RKO (cell line): ENCODE data around the gene AQP12B.
"Not testable (repeated sequence)": the region's sequence is repeated elsewhere in the genome, so short reads cannot be mapped to it uniquely, and the experiment has no call there.

Source experiments
- DNase-seq: peaks from one replicate; pipeline ENCODE4 v3.0.0-alpha.2; 2016; ENCODE audit warnings: low spot score

The AQP12B gene

DNA sequence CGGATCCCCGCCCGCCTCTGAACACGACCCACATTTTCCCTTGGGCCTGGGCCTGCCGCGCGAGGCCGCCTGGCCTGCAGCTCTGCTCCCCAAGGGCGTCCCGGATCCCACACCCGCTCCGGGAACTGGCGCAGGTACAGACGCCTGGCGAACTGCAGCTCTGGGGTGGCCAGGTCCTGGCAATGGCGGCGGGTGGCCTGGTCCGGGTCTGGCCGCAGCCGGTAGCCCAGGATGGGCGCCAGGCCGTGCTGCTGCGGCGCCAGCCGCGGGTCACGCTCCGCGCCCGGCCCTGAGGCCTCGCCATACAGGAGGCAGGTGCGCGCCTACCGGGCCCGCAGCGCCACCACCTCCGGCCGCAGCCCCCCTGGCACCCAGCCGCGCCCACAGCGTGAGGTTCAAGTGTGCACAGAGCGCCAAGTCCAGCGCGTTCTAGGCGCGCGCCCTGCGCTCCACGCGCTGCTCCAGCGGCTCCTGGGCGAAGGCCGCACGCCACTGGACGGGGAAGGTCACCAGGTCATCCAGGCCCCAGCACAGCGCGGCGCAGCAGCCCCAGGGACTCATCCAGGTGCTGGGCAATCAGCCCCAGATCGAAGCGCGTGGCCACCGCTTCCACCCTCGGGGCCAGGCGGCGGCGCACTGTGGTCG lies 18.5 kb upstream of the AQP12B start:
- no peak for DNase-seq

DNA sequence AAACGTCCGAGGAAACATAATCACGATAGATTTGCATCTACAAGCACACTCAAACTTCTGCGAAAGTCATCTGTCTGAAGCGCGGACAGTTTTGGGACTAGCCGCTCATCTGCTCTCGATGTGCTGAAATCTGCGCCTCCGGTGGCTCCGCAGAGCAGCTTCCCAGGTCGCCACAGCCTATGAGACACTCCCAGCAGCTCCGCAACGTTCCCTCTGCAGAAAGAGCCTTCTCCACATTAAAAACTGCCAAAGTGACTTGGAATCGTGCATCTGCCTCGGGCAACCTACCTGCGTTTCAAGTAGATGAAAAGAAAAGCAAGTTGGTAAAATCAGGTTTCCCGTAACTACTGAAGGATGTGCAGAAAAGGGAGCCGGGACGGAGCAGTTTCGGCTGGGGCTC lies 17.9 kb upstream of the AQP12B start:
- not testable (repeated sequence) for DNase-seq

DNA sequence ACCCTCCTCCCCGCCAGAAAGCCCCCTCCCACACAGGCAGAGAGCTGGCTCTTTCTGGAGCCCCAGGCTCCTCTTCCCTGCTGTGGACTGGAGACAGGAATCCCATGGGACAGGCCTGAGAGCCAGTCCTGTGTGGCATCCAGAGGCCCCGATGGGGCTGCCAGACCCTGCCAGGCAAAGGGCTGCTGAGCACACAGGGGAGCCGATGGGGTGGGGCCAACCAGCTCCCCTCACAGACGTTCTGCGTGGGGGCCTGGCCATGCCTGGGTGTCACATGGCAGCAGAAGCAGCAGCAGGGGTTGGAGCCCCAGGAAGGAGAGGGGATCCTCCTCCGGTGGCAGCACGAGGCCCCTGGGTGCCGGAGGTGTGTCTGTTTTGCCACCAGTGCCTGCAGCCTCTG lies 17.1 kb upstream of the AQP12B start:
- not testable (repeated sequence) for DNase-seq

DNA sequence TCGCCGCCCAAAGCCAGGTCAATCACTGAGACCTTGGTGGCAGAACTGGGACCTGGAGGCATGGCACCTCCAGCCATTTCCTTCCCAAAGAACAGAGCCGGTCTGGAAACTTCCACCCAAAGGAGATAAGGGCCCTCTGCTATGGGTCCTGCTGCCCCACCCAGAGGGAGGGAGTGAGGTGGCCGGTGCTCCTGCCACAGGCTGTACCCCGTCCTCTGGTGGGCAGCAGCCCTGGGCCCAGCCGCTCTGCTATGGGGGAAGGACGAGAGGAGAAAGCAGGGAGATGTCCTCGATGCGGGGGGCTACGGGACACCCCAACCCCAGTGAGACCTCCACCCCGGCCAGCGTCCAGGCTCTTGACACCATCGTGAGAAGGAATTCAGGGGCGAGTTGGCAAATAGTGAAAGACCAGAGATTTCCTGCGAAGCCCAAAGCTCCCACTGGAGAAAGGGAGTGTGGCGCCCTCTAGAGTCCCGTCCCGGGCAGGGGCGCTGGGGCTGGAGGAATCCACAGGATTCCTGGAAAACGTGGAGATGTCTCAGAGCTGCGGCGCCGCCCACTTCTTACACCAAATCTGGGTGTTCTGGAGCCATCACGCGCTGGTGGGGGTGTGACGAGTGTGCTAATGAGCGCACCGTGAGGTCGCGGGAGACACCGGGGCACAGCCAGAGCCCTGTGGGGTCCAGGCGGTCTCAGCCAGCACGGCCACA lies 16.3 kb upstream of the AQP12B start:
- not testable (repeated sequence) for DNase-seq

DNA sequence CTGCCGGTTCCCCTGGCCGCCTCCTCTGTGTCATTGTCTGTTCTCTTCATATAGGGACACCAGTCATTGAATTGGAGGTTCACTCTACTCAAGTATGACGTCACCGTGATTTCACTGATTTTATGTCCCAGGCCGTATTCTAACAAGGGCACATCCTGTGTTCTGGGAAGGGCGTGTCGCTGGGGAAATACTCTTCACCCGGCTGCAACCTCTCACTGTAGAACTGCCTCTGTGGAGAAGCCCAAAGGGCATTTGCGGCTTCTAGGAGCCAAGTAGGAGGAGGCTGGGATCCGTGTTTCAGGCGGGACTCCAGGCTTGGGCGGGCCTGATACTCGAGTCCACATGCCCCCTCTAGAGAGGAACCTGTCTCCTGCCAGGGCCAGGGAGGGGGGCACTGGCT lies 13.8 kb upstream of the AQP12B start:
- not testable (repeated sequence) for DNase-seq

DNA sequence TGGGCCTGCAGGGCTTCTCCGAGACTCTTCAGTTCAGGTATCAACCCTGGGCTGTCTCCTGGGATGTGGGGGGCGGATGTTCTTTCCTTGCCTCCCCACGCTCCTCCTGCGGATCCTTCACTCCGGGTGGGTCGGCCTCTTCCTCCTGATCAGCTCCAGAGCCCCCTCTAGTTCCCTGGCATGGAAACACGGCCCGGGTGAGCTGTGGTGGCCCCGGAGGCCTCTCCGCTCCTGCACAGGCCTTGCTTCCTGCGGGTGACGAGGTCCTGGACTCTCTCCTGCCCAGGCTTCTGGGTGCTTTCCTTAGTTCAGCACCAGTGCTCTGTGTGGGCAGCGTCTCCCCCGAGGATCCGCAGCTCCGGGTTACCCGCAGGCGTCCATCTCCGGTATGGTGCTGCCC lies 12.9 kb upstream of the AQP12B start:
- not testable (repeated sequence) for DNase-seq

DNA sequence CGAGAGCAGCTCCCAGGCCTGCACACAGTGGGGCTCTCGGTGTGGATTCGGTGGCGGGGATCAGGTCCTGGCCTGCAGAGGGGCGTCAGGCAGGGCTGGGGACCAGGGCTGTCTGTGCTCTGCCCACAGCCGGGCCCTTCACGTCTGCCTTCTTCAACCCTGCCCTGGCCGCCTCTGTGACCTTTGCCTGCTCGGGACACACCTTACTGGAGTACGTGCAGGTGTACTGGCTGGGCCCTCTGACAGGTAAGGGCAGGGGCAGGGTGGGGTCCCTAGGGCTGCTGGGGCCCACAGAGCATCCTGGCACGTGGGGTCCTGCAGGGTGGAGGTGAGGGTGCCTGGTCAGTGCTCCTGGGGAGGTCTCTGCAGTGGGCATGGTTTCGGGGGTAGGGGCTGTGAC lies 11.6 kb upstream of the AQP12B start:
- not testable (repeated sequence) for DNase-seq

DNA sequence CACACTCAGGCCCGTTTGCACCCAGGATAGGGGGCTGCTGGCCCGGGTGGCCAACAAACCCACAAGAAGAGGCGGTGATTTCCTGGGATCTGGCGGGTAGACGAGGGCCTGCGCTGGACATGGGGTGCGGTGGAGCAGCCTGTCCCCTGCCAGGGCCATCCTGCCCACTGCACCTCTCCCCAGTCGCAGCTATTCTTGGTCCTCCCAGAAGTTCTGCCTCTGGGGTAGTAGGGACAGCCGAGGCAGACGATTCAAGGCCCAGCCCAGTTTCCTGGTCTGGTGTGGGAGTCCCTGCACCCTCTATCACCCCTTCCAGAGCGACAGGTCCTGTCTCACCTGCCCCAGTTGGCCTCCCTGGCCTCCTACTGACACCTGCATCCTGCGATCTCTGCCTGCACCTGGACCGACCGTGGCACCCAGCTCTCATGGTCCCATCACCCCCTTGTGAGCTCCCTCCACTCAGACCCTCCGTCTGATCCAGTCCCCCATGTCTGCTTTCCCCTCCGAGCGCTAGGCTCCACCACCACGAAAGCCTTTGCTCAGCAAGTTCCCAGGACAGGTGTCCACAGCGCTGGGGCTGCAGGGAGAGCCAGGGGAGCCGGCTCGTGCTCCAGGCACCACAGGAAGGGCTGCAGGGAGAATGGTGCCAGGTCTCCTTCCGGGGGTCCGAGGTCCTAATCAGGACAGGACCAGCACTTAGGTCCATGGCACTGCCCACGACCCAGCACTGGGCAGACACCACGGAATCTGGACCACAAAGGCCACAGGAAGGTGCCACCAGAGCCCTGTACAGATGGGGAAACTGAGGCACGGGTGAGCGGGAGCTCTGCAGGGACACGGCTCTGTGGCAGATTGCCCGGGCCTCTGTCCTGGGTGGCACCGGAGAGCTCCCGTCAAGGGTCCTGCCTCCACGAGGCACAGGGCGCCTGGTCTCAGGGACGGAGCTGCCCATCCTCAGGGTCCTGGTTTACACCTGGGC lies 10.2 kb upstream of the AQP12B start:
- not testable (repeated sequence) for DNase-seq

DNA sequence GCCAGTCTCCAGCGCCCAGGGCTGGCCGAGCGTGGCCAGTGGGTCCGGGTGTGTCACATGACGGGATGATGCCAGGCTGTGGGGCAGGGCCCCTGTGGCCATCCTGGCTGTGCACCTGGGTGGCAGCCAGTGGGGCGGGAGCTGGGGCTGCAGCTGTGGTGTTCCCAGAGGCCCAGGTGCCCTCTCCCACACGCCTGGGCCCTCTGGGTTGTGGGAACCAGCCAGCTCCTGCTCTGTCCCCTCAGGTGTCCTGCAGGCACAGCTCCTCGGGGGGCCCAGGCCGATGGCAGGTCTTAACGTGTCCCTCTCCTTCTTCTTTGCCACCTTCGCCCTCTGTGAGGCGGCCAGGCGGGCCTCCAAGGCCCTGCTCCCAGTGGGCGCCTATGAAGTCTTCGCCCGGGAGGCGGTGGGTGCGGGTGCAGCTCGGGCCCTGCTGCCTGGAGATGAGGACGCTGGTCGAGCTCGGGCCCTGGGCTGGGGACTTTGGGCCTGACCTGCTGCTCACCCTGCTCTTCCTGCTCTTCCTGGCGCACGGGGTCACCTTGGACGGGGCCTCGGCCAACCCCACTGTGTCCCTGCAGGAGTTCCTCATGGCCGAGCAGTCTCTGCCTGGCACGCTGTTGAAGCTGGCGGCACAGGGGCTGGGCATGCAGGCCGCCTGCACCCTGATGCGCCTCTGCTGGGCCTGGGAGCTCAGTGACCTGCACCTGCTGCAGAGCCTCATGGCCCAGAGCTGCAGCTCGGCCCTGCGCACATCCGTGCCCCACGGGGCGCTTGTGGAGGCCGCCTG lies 9.1 kb upstream of the AQP12B start, which contains the start of gene AQP12A:
Gene AQP12A (plus strand): TSS at position 236 of the 790 bp plus-strand sequence. CDS start 48 bp downstream, at position 284.
- DNase-seq = not testable (repeated sequence)

DNA sequence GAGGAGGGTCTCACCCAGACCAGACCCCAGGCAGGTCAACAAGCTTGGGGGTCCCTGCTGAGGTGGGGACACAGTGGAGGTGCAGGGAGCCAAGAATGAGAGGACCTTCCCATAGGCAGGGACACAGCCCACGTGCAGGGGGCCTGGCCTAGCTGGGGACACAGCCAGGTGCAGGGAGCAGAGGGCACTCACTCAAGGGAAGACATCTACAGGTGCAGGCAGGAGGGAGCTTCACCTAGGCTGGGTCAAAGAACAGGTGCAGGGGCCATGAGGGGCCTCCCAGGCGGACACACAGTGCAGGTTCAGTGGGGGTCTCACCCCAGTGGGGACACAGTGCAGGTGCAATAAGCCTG lies 8.4 kb upstream of the AQP12B start:
- not testable (repeated sequence) for DNase-seq

DNA sequence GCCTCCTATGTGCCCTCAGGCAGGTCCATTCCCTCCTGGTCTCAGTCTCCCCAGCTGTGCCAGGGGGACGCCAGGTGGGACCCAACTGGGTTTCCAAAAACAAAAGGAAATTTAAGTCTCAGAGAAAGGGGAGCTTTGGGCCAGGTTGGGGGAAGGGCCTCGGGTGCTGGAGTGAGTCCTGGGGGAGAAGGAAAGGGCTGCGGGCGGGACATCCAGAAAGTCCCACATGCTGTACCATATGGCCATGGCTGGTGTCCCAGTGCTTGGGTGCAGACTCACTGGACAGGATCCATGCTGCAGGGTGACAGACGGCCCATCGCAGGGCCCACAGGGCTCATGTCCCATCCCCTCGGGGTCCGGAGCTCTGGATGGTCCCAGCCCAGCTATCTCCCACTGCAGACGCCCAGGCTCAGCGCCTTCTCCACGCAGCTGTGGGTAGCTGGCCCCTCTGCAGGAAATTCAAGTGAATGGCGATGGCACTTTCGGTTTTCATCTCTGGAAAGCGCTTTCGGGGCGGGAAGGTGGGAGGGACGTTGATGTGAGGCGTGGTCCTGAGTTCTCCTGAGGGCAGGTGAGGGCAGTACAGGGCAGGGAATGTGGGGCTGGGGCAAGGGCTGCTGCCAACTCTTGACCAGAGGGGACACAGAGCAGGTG lies 7.9 kb upstream of the AQP12B start:
- not testable (repeated sequence) for DNase-seq

DNA sequence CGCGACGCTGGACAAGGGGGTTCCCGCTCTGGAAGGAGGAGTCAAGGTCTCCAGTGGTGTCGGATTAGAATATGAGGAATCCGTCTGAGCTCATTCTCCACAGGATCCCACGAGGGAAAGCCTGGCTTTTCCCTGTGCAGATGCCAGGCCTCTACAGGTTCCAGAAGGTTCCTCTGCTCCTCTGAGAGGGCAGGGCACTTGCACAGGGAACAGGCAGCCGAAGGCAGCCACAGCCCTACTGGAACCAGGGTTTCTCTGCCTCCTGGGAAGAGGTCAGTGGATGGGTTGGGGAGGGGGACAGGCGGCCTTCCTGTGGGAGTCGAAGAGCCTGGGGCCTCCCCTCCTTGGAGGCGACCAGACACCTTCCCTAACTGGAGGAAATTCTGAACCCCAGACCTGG lies 7.3 kb upstream of the AQP12B start:
- no peak for DNase-seq

DNA sequence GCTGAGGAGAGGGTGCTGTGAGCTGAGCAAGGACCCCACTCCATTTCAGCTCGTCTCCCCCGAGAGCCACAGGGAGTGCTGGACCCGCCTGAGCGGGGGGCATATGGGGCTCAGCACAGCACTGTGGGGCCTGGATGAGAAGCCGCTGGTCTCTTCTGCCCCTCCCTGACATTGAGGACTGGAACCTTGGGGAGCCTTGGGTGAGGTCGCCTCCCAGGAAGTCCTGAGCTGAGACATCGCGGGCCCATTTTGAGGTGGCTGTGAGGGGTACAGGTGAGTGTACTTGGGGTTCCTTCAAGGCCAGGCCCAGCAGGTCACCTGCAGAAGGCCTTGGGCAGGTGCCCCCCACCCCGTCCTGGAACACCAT lies 5.9 kb upstream of the AQP12B start:
- no peak for DNase-seq

DNA sequence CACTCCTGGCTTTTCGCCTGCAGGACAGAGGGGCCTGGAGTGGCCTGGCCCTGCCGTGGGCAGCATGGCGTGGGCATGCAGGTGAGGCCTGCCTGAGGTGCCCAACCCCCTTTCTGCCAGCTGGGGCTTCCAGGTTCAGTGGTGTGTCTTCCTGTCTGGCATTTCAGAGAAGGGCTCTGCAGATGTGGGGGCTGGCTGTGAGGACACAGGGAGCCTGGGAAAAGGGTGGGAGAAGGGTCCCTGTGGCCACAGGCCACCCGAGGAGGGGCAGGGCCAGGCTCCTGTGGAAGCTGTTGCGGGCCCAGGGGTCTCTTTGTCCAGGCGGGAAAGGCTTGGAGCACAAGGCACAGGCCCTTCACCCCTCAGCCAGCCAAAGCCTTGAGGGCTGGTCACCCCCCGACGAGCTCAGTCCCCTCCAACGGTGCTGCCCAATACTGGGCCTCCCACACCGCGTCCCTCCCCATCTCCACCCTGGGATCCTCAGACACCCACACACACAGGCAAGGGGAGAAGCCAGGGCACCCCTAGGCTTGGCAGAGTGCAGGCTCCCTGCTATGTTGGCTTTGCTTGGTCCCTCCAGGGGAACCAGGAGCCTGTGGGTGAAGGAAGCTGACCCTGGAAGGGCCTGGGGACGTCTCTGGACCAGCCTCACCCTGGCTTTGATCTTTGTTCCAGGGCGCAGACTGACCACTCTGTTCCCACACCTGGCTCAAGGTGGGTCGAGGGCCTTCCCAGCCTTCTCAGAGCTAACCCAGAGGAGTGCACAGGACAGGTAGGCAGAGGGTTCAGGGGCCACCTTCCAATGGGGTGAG lies 5.3 kb upstream of the AQP12B start:
- DNase-seq = no peak

DNA sequence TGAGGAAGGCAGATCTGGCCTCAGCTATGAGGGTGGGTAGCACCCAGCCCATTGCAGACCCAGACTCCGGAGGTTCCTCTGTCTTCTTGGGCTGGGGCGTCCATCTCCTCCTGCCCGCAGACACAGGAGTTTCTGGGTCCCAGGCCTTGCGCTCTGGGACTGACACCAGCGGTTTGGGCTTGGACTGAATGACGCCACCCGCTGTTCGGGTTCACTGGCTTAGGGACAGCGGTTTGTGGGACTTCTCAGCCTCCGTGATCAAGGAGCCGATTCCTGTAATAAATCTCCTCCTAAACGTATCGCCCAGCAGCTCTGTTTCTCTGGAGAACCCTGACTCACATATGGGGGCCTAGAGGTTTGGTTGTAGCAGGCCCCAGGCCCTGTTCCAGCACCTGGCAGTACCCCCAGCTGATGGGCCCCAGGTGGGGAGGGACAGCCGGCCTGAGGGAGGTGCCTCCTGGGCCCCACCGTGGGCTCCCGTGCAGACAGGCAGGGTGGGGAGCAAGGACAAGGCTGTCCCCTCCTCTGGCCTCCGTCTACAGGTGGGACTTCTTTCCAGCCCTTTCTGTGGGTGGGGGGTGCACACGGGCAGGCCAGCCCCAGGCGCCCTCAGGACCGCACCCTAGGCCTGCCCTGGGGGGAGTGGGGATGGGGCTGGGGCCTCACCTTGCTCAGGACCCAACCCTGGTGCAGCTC lies 4.5 kb upstream of the AQP12B start:
- DNase-seq = no peak

DNA sequence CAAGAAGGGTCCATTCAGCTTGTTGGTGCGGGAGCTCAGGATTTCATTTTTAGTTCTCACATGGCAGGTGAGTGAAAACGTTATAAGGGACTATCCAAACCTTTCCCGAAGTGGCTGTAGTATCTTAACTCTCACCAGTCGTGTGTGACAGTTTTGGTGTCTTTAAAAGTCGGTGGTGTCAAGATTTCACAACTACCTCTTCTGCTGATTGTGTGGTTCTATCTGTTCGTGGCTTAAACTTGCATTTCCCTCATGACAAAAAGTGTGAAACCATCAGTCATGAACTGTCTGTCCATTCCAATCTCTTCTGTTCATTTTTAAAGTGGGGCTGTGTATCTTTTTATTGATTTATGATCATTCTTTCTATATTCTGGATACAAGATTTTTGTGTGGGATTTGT lies 3.8 kb upstream of the AQP12B start:
- no peak for DNase-seq

DNA sequence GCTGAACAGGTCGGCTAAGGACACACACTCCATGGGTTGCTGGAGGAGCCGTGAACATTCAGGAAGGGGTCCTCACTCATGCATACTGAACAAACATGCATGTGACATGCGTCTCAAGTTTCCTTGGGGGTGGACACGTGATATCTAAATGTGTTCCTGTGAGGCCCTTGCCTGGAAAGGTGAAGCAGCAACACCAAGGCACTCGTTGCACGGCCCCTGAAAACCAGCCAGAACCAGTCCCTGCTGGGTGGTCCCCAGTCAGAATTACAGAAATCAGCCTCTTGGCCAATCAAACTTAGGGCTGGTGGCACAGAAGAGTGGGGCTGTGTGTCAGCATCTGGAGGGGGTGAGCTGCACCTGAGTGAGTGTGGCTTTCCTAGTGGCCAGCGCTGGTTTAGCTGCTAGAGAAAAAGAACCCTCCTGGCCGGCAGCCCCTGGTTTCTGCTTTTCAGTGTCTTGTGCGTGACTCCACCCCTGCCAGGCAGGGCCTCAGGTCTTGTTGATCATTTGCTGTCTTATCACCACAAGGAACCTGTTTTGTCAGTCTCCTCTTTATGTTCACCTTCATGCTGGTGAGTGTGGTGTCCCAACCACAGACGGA lies 3.2 kb upstream of the AQP12B start:
- DNase-seq = no peak

DNA sequence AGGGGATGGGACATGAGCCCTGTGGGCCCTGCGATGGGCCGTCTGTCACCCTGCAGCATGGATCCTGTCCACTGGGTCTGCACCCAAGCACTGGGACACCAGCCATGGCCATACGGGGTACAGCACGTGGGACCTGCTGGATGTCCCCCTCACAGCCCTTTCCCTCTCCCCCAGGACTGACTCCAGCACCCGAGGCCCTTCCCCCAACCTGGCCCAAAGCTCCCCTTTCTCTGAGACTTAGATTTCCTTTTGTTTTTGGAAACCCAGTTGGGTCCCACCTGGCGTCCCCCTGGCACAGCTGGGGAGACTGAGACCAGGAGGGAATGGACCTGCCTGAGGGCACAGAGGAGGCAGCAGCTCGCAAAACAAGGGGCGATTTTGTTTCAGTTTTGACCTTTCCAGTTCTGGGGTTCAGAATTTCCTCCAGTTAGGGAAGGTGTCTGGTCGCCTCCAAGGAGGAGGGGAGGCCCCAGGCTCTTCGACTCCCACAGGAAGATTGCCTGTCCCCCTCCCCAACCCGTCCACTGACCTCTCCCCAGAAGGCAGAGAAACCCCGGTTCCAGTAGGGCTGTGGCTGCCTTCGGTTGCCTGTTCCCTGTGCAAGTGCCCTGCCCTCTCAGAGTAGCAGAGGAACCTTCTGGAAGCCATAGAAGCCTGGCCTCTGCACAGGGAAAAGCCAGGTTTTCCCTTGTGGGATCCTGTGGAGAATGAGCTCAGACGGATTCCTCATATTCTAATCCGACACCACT lies 1.5 kb upstream of the AQP12B start:
- DNase-seq = not testable (repeated sequence)
